Endothelial cell (in vitro differentiated cells): ENCODE data around the gene DNAJC12. TPM values are rescaled to one million over a fixed set of nuclear protein-coding genes. Genes with fewer than 3 reads are reported as not detected.
"Not testable (repeated sequence)": the region's sequence is repeated elsewhere in the genome, so short reads cannot be mapped to it uniquely, and the experiment has no call there.

ENCODE experiments used
- DNase-seq: peaks from one replicate; pipeline ENCODE4 v3.0.0; 2021; ENCODE audit warnings: low spot score
- H3K27ac Mint-ChIP-seq: one replicate; pipeline ENCODE4 v1.8.0; 2021; ENCODE audit warnings: mixed read lengths, inconsistent platforms; ENCODE audit not compliant: unreplicated experiment
- H3K27me3 Mint-ChIP-seq: one replicate; pipeline ENCODE4 v1.8.0; 2021; ENCODE audit warnings: mild to moderate bottlenecking, moderate library complexity, mixed read lengths, inconsistent platforms; ENCODE audit not compliant: unreplicated experiment
- H3K36me3 Mint-ChIP-seq: one replicate; pipeline ENCODE4 v1.8.0; 2021; ENCODE audit warnings: mild to moderate bottlenecking, low read depth, mixed read lengths, inconsistent platforms; ENCODE audit not compliant: unreplicated experiment
- H3K4me1 Mint-ChIP-seq: one replicate; pipeline ENCODE4 v1.8.0; 2021; ENCODE audit warnings: mild to moderate bottlenecking, mixed read lengths, inconsistent platforms; ENCODE audit not compliant: unreplicated experiment
- H3K4me3 Mint-ChIP-seq: one replicate; pipeline ENCODE4 v1.8.0; 2021; ENCODE audit warnings: mild to moderate bottlenecking, mixed read lengths, inconsistent platforms; ENCODE audit not compliant: unreplicated experiment
- H3K9me3 Mint-ChIP-seq: one replicate; pipeline ENCODE4 v1.8.0; 2021; ENCODE audit warnings: mixed read lengths, inconsistent platforms; ENCODE audit not compliant: unreplicated experiment
- total RNA-seq: library from RNA; stranded (reverse); fragmentation: NEBNext Ultra II Directional; extraction: Animal tissue kit (Norgen Biotek cat#: 25700); gene quantifications from one replicate; pipeline ENCODE4 v1.2.1, GENCODE V29; 2021; ENCODE audit not compliant: unreplicated experiment
- TF ChIP-seq, protein P1 (sequence below): fragments of 200-600 bp; sonication (generic); IDR thresholded peaks from one replicate; pipeline ENCODE4 v1.5.0; 2021; ENCODE audit warnings: antibody characterized with exemption; ENCODE audit not compliant: unreplicated experiment

The DNAJC12 gene
- total RNA-seq, 1 donor from 2014 or later: 2.6 TPM

DNA sequence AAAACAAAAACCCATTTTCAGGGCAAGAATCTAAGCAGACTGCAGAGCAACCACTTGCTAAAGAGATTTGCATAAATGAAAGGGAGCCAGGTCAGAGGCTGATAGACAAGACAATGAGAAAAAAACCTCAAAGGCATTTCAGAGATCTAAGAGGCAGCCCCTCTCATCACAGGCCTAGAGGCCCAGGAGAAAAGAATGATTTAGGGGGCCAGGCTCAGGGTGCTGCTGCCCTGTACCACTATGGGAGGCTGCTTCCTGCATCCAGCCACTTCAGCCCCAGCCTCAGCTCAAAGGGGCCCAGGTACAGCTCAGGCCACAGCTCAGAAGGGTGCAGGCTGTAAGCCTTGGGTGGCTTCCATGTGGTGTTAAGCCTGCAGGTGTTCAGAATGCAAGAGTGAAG is 3.7 kb upstream of the DNAJC12 start:
- TF ChIP-seq, protein P1, sequence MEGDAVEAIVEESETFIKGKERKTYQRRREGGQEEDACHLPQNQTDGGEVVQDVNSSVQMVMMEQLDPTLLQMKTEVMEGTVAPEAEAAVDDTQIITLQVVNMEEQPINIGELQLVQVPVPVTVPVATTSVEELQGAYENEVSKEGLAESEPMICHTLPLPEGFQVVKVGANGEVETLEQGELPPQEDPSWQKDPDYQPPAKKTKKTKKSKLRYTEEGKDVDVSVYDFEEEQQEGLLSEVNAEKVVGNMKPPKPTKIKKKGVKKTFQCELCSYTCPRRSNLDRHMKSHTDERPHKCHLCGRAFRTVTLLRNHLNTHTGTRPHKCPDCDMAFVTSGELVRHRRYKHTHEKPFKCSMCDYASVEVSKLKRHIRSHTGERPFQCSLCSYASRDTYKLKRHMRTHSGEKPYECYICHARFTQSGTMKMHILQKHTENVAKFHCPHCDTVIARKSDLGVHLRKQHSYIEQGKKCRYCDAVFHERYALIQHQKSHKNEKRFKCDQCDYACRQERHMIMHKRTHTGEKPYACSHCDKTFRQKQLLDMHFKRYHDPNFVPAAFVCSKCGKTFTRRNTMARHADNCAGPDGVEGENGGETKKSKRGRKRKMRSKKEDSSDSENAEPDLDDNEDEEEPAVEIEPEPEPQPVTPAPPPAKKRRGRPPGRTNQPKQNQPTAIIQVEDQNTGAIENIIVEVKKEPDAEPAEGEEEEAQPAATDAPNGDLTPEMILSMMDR: no peak
- no peaks in the 10 kb centered on the region for H3K9me3 Mint-ChIP-seq
- H3K27ac Mint-ChIP-seq: no peak overlapping the region
- peaks cover 2% of the 10 kb centered on the region for H3K27me3 Mint-ChIP-seq
- no peaks in the 10 kb centered on the region for H3K4me1 Mint-ChIP-seq
- no peak for DNase-seq
- no peak overlapping the region for H3K4me3 Mint-ChIP-seq
- H3K36me3 Mint-ChIP-seq: no peaks in the 10 kb centered on the region

DNA sequence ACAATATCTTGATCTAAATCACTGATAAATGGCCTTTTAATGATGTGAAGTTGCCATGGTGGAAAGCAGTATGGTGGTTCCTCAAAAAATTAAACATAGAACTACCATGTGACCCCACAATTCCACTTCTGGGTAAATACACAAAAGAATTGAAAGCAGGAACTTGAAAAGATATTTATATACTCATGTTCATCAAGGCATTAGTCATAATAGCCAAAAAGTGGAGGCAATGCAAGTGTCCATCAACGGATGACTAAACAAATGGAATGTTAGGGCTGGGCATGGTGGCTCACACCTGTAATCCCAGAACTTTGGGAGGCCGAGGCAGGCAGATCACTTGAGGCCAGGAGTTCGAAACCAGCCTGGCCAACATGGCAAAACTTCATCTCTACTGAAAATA is 2.0 kb upstream of the DNAJC12 start:
- TF ChIP-seq, protein P1: no peak
- H3K27ac Mint-ChIP-seq: no peak overlapping the region
- H3K36me3 Mint-ChIP-seq: no peaks in the 10 kb centered on the region
- H3K4me1 Mint-ChIP-seq: peaks cover 2% of the 10 kb centered on the region
- H3K27me3 Mint-ChIP-seq: peaks cover 2% of the 10 kb centered on the region
- no peak for DNase-seq
- H3K4me3 Mint-ChIP-seq: no peak overlapping the region
- no peaks in the 10 kb centered on the region for H3K9me3 Mint-ChIP-seq

DNA sequence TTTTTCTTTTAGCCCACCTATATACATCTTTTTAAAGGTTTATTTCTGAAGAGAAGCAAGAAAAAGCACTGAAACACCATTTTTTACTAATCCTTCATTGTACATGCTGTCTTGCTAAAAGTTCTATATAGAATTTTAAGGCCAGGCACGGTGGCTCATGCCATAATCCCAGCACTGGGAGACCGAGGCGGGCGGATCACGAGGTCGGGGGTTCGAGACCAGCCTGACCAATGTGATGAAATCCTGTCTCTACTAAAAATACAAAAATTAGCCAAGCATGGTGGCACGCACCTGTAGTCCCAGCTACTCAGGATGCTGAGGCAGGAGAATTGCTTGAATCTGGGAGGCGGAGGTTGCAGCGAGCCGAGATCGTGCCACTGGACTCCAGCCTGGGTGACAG is 1.5 kb upstream of the DNAJC12 start:
- not testable (repeated sequence) for H3K36me3 Mint-ChIP-seq, H3K4me1 Mint-ChIP-seq

DNA sequence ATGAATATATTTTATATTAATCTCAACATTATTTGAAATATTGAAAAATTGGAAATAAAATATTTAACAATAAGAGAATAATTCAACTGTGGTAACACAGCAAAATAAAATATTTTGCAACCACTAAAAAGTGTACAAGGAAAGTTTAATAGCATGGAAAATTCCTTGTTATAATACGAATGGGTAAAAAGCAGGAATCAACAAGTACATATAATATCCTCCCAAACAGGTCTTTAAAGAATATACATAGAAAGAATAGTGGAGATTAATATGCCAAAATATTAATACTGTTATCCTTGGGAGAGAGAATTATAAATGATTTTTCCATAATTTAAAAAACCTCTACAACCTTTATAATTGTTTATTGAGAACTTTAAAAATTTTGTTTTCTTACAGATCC is 1.0 kb downstream of the DNAJC12 start:
- H3K36me3 Mint-ChIP-seq: no peaks in the 10 kb centered on the region
- peaks cover 2% of the 10 kb centered on the region for H3K27me3 Mint-ChIP-seq
- H3K4me3 Mint-ChIP-seq: no peak overlapping the region
- TF ChIP-seq, protein P1: no peak
- no peak overlapping the region for H3K27ac Mint-ChIP-seq
- H3K9me3 Mint-ChIP-seq: no peaks in the 10 kb centered on the region
- H3K4me1 Mint-ChIP-seq: peaks cover 2% of the 10 kb centered on the region
- DNase-seq: no peak

More for the DNA sequence above, 1.5 kb upstream of the DNAJC12 start:
- H3K27ac Mint-ChIP-seq, DNase-seq, H3K4me3 Mint-ChIP-seq, H3K9me3 Mint-ChIP-seq, H3K27me3 Mint-ChIP-seq: not testable (repeated sequence)

DNA sequence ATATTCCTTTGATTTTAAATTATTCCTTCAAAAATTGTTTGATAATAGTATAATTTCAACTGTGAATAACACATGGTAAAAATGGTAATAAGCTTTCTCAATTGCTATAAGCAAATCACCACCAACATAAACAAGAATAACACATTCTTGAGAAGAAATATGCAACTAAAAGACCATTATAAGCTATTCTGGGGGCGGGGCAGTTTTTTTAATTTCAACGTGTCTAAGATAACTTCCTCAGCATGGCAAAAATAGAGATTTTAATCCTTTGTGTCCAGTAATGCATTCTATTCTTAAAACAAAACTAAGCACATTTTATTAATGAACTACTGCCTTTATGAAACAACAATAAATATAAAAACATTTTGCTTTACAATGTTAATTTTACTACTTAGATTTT is 1.5 kb downstream of the DNAJC12 start:
- no peaks in the 10 kb centered on the region for H3K36me3 Mint-ChIP-seq
- TF ChIP-seq, protein P1: no peak
- peaks cover 2% of the 10 kb centered on the region for H3K4me1 Mint-ChIP-seq
- no peak overlapping the region for H3K27ac Mint-ChIP-seq
- DNase-seq: no peak
- H3K9me3 Mint-ChIP-seq: no peaks in the 10 kb centered on the region
- H3K27me3 Mint-ChIP-seq: peaks cover 2% of the 10 kb centered on the region
- H3K4me3 Mint-ChIP-seq: no peak overlapping the region

DNA sequence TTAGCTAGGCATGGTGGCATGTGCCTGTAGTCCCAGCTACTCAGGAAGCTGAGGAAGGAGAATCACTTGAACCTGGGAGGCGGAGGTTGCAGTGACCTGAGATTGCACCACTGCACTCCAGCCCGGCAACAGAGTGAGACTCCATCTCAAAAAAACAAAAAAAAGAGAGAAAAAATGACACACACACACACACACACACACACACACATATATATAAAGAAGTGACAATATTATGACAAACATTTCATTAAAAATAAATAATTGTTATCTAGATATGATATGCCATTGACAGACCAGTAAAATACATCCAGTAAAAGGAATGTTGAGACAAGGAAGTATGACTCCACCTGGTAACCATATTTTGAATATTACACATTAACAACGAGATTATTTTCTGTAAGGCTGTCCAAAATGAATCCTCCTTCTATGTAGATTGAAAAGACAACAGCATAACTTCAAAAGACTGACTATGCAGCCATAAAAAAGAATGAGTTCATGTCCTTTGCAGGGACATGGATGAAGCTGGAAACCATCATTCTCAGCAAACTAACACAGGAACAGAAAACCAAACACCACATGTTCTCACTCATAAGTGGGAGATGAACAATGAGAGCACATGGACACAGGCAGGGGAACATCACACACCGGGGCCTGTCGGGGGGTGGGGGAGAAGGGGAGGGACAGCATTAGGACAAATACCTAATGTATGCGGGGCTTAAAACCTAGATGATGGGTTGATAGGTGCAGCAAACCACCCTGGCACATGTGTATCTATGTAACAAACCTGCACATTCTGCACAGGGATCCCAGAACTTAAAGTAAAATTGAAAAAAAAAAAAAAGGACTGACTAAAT is 2.2 kb downstream of the DNAJC12 start:
- not testable (repeated sequence) for H3K9me3 Mint-ChIP-seq, H3K4me1 Mint-ChIP-seq, H3K27me3 Mint-ChIP-seq, H3K27ac Mint-ChIP-seq, H3K4me3 Mint-ChIP-seq, DNase-seq, H3K36me3 Mint-ChIP-seq
